Measurements from ENCODE around the gene SLC35F2.
A peak's percentile ranks its signal among the peaks of the same experiment; 100 is the strongest.
"Not testable (repeated sequence)": the region's sequence is repeated elsewhere in the genome, so short reads cannot be mapped to it uniquely, and the experiment has no call there.

Gene SLC35F2

GRCh38 chr11:107842412-107843100 lies 16.0 kb downstream of the SLC35F2 start:
- DNase-seq (ENCODE audit: low spot score), result no peak

- DNase-seq (ENCODE audit: low spot score), result peak; percentile 53
These were observed 18.5 kb downstream of the SLC35F2 start for GRCh38 chr11:107840129-107840484.

GRCh38 chr11:107836851-107837250 lies 21.7 kb downstream of the SLC35F2 start:
- no peak for DNase-seq (ENCODE audit: low spot score)

- no peak for DNase-seq (ENCODE audit: low spot score)
These were observed 23.6 kb downstream of the SLC35F2 start for GRCh38 chr11:107834995-107835394.

- not testable (repeated sequence) for DNase-seq (ENCODE audit: low spot score)
These were observed 24.7 kb downstream of the SLC35F2 start for GRCh38 chr11:107833926-107834325.

GRCh38 chr11:107830915-107831540 lies 27.6 kb downstream of the SLC35F2 start:
- no peak for DNase-seq (ENCODE audit: low spot score)

- DNase-seq (ENCODE audit: low spot score), result no peak
These were observed 31.5 kb downstream of the SLC35F2 start for GRCh38 chr11:107827041-107827440.

- no peak for DNase-seq (ENCODE audit: low spot score)
These were observed 32.7 kb downstream of the SLC35F2 start for GRCh38 chr11:107825875-107826274.

GRCh38 chr11:107824668-107825369 lies 33.8 kb downstream of the SLC35F2 start:
- DNase-seq (ENCODE audit: low spot score), result no peak

- DNase-seq (ENCODE audit: low spot score), result peak; percentile 33
These were observed 37.2 kb downstream of the SLC35F2 start for GRCh38 chr11:107821199-107821927.

- DNase-seq (ENCODE audit: low spot score), result no peak
These were observed 39.1 kb downstream of the SLC35F2 start for GRCh38 chr11:107819361-107820014.

GRCh38 chr11:107818491-107818890 lies 40.1 kb downstream of the SLC35F2 start:
- DNase-seq (ENCODE audit: low spot score), result no peak

- no peak for DNase-seq (ENCODE audit: low spot score)
These were observed 42.6 kb downstream of the SLC35F2 start for GRCh38 chr11:107816028-107816427.

GRCh38 chr11:107810875-107811274 lies 47.7 kb downstream of the SLC35F2 start:
- DNase-seq (ENCODE audit: low spot score), result no peak

- DNase-seq (ENCODE audit: low spot score), result no peak
These were observed 50.1 kb downstream of the SLC35F2 start for GRCh38 chr11:107808521-107808920.

GRCh38 chr11:107804971-107805370 lies 53.6 kb downstream of the SLC35F2 start:
- DNase-seq (ENCODE audit: low spot score), result no peak

GRCh38 chr11:107804211-107804610 lies 54.4 kb downstream of the SLC35F2 start:
- DNase-seq (ENCODE audit: low spot score), result no peak

GRCh38 chr11:107801641-107802040 lies 56.9 kb downstream of the SLC35F2 start:
- DNase-seq (ENCODE audit: low spot score), result no peak

- peak; percentile 91 for DNase-seq (ENCODE audit: low spot score)
These were observed 59.2 kb downstream of the SLC35F2 start for GRCh38 chr11:107799218-107799859.

- no peak for DNase-seq (ENCODE audit: low spot score)
These were observed 66.5 kb downstream of the SLC35F2 start for GRCh38 chr11:107792049-107792443.

- DNase-seq (ENCODE audit: low spot score), result no peak
These were observed 67.1 kb downstream of the SLC35F2 start for GRCh38 chr11:107791343-107792048.
